GM13977 (cell line): Measurements from ENCODE around the gene FSIP1.

Experiments used
- DNase-seq: peaks from one replicate; pipeline ENCODE4 v3.0.0; 2012; ENCODE audit warnings: low spot score
- CTCF ChIP-seq: IDR thresholded peaks from 2 replicates; pipeline ENCODE4 v1.5.1; 2012; ENCODE audit warnings: mild to moderate bottlenecking, control low read depth; ENCODE audit not compliant: insufficient read depth; ENCODE audit errors: extremely low read depth, missing control alignments
- in situ Hi-C: fragments of 300-500 bp; cut with MboI; formaldehyde crosslinking; loops from one replicate; pipeline ENCODE4 v1.12.0; 2022; ENCODE audit warnings: low sequenced_read_pairs, low pct_unique_long_range_greater_than_20kb, mixed read lengths, inconsistent platforms; ENCODE audit not compliant: unreplicated experiment

Gene FSIP1

GRCh38 chr15:39645976-39646257 is 136.7 kb downstream of the FSIP1 start:
- in situ Hi-C loops, result no loop called here
- no peak for TF ChIP-seq CTCF
- DNase-seq, result no peak

GRCh38 chr15:39645138-39645975 is 137.3 kb downstream of the FSIP1 start:
- no peak for TF ChIP-seq CTCF
- DNase-seq, result no peak
- in situ Hi-C loops, result no loop called here

- no peak for TF ChIP-seq CTCF
- DNase-seq, result no peak
- in situ Hi-C loops, result no loop called here
Observed at GRCh38 chr15:39644136-39644535, 138.5 kb downstream of the FSIP1 start.

- in situ Hi-C loops, result no loop called here
- no peak for DNase-seq
- TF ChIP-seq CTCF, result no peak
Observed at GRCh38 chr15:39643727-39644126, 138.9 kb downstream of the FSIP1 start.

- TF ChIP-seq CTCF, result no peak
- DNase-seq, result no peak
- in situ Hi-C loops, result no loop called here
Observed at GRCh38 chr15:39642011-39642640, 140.5 kb downstream of the FSIP1 start.

GRCh38 chr15:39641191-39641889 is 141.3 kb downstream of the FSIP1 start:
- in situ Hi-C loops, result no loop called here

More at GRCh38 chr15:39641191-39641889, 141.3 kb downstream of the FSIP1 start:
- no peak for TF ChIP-seq CTCF
- no peak for DNase-seq
